Globus pallidus (tissue), 1 donor: ENCODE data around the gene SBNO1.
A peak's percentile ranks its signal among the peaks of the same experiment; 100 is the strongest.
"Not testable (repeated sequence)": the region's sequence is repeated elsewhere in the genome, so short reads cannot be mapped to it uniquely, and the experiment has no call there.

ENCODE experiments used
- DNase-seq: peaks from one replicate; pipeline ENCODE4 v3.0.0-alpha.2; 2015; ENCODE audit warnings: low spot score

Gene SBNO1

GRCh38 chr12:123346946-123347345 lies 17.7 kb downstream of the SBNO1 start:
- DNase-seq = no peak

GRCh38 chr12:123344086-123344485 lies 20.6 kb downstream of the SBNO1 start:
- no peak for DNase-seq

GRCh38 chr12:123337070-123337469 lies 27.6 kb downstream of the SBNO1 start:
- peak; percentile 5 for DNase-seq

- no peak for DNase-seq
Measured at GRCh38 chr12:123336530-123336929, 28.1 kb downstream of the SBNO1 start.

- DNase-seq = no peak
Measured at GRCh38 chr12:123335490-123335889, 29.2 kb downstream of the SBNO1 start.

GRCh38 chr12:123329799-123330198 lies 34.8 kb downstream of the SBNO1 start:
- DNase-seq = no peak

GRCh38 chr12:123319826-123320225 lies 44.8 kb downstream of the SBNO1 start:
- DNase-seq = no peak

- DNase-seq = no peak
Measured at GRCh38 chr12:123319273-123319672, 45.4 kb downstream of the SBNO1 start.

GRCh38 chr12:123313046-123313445 lies 51.6 kb downstream of the SBNO1 start:
- not testable (repeated sequence) for DNase-seq

- no peak for DNase-seq
Measured at GRCh38 chr12:123306200-123306599, 58.4 kb downstream of the SBNO1 start.

- no peak for DNase-seq
Measured at GRCh38 chr12:123305136-123305535, 59.5 kb downstream of the SBNO1 start.

- no peak for DNase-seq
Measured at GRCh38 chr12:123293178-123293760, 71.4 kb downstream of the SBNO1 start.

GRCh38 chr12:123289911-123290310 lies 74.7 kb downstream of the SBNO1 start:
- no peak for DNase-seq

GRCh38 chr12:123288751-123289346 lies 75.8 kb downstream of the SBNO1 start:
- DNase-seq = no peak

GRCh38 chr12:123286652-123287373 lies 77.8 kb downstream of the SBNO1 start:
- no peak for DNase-seq

GRCh38 chr12:123284669-123285068 lies 80.0 kb downstream of the SBNO1 start:
- no peak for DNase-seq

- no peak for DNase-seq
Measured at GRCh38 chr12:123283461-123283860, 81.2 kb downstream of the SBNO1 start.

- DNase-seq = no peak
Measured at GRCh38 chr12:123282111-123282510, 82.5 kb downstream of the SBNO1 start.

GRCh38 chr12:123280971-123281370 lies 83.7 kb downstream of the SBNO1 start:
- no peak for DNase-seq

- DNase-seq = no peak
Measured at GRCh38 chr12:123278101-123278627, 86.5 kb downstream of the SBNO1 start.

- no peak for DNase-seq
Measured at GRCh38 chr12:123273166-123273565, 91.5 kb downstream of the SBNO1 start.

- peak; percentile 66 for DNase-seq
Measured at GRCh38 chr12:123271001-123271668, 93.5 kb downstream of the SBNO1 start.
